COR-L47 (cell line): Measurements from ENCODE around the gene MYBPC1.

Experiments used
- DNase-seq: peaks from one replicate; lab custom pipeline; 2025; lab: John Stamatoyannopoulos, UW

Gene MYBPC1

GRCh38 chr12:101694986-101695385, 100.2 kb downstream of the MYBPC1 start:
- no peak for DNase-seq

- DNase-seq: no peak
Measured at GRCh38 chr12:101695706-101696105, 100.9 kb downstream of the MYBPC1 start.

- no peak for DNase-seq
Measured at GRCh38 chr12:101696251-101697196, 101.8 kb downstream of the MYBPC1 start.

GRCh38 chr12:101697197-101697929, 102.6 kb downstream of the MYBPC1 start, which contains the start of gene CHPT1:
Gene CHPT1, plus strand, starts transcription at chr12:101697640. Its CDS starts 222 bp downstream, at chr12:101697862.
- DNase-seq: peak; percentile 59

GRCh38 chr12:101697930-101698799, 103.4 kb downstream of the MYBPC1 start:
- no peak for DNase-seq

DNA sequence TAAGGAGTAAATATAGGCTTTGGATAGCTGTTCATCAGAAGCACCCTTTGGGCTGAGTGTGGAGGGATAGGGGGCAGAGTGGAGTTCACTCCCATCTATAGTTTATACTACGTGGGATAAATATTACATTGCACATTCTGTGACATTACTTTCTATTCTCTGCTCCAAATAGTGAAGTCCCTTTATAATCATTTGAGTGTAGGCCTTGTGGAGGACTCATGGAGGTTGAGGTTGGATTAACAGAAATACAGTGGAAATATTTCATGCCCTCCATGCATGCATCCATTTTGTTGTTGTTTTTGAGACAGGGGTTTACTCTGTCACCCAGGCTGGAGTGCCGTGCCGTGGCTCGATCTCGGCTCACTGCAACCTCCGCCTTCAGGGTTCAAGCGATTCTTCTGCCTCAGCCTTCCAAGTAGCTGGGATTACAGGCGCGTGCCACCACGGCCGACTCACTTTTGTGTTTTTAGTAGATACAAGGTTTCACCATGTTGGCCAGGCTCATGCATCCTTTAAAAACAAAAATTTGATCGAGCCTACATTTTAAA, 104.1 kb downstream of the MYBPC1 start:
- DNase-seq: no peak

GRCh38 chr12:101700299-101700820, 105.6 kb downstream of the MYBPC1 start:
- no peak for DNase-seq

DNA sequence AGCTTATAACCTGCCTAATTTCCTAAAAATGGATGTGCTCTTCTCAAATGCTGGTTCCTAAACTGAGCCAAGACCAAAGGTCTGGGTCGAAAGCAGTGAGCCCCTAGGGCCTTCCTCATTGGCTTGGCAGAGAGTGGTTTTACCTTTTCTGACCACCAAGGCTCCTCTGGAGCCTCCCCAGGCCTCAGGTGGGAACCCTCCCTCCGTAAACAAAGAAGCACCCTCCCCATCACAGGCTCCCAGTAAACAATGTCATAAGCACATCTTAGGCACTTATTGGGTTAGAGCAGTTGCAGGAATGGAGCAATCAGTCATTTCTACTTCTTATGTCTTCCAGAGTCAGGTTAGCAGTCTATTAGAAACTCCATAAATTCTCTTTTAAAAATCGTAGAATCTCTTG, 108.7 kb downstream of the MYBPC1 start:
- DNase-seq: no peak

DNA sequence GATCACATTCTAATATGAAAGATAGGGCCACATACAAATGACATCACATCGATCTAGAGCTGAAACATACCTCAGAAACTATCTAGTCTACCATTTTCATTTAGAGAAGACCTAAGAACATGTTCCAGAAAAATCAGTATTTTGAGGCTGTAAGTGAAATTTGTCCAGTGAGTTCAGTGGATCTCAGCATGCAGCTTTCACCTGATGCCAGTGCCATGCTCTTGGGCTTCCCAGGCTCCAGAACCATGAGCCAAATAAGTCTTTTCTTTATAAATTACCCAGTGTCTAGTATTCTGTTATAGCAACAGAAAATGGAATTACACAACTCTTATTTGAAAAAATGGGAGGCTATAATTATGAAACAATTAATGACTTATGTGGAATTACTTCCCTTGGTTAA, 111.6 kb downstream of the MYBPC1 start:
- DNase-seq: no peak

DNA sequence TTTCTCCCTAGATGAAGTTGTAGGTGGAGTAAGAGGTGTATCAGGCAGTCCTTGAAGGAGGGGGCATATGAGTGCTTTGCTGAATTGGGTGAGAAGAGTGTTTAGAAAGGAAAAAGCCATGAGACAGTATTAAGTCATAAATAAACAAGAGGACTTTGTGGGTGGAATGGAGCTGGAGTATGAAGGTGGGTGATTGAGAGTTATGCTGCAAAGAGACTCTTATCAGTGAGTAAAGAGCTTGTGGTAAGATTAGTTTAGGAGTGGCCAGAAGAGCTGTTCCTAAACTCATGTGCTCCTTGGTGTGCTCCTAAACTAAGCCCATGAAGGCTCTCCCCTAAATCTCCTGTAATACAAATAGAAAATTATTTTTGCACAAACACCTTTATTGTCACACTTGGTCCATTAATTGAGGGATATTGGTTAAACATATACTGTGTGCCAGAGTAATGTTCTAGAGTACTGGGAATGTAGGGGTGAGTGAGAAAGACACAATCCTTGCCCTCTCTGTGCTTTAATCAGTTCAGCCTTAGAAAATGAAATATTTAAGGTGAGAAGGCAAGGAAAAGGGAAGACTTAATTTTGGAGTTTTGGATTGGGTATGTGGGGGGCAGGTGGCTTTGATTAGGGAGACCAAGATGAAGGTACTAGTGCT, 112.5 kb downstream of the MYBPC1 start:
- no peak for DNase-seq

DNA sequence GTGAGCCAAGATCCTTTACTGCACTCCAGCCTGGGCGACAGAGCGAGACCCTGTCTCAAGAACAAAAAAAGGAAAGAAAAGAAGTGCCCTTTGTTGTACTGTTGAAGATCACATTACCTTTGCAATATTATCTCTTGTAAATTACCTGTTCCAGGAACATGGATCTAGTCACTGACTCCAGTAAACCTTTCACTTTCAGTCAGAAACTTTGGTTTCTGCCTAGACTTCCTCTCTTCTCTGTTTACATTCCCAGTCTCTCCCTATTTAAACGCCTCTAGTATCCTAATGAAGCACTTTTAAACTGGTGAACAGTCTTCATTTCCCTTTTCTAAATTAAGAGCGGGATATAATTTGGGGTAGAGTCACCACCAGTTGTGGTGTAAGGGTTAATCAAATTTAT, 115.5 kb downstream of the MYBPC1 start:
- DNase-seq: no peak

DNA sequence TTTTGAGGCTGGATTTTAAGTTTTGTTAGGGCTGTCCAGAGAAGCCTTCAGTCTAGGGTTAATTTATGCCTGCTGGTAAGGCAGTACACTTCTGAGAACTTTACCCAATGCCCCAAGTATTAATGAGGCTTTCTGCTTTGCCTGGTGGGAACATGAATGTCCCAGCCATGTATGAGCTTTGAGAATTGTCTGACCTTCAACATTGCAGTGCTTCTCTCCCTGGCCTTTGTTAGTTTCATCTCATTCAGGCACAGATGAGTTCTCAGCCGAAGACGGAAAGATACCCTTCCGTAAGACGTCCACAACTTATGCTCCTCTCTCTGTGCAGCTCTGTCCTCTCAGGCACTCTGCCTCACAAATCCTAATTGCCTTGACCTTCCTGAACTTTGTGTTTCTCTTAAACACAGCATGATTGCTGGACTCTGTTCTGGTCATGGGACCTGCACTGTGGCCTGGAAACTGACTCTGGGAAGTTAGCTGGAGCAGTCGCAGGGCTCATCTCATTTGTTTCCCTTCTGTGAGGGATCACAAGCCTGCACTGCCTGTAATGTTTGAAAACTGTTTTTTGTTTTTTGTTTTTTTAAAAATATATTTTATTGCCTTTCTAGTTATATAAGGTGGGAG, 118.4 kb downstream of the MYBPC1 start:
- DNase-seq: no peak

DNA sequence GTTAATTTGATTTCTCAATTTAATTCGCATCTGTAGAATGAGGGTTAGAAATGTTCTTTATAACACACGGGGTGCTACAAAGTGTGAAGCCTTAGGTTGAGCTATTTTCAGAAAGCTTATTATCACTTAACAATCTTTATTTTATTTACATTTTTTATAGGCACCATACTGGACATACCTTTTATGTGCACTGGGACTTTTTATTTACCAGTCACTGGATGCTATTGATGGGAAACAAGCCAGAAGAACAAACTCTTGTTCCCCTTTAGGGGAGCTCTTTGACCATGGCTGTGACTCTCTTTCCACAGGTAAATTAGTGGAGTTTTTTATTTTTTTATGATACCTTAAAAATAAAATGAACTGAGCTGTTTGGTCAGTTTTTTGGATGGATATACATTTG, 119.2 kb downstream of the MYBPC1 start:
- DNase-seq: no peak

DNA sequence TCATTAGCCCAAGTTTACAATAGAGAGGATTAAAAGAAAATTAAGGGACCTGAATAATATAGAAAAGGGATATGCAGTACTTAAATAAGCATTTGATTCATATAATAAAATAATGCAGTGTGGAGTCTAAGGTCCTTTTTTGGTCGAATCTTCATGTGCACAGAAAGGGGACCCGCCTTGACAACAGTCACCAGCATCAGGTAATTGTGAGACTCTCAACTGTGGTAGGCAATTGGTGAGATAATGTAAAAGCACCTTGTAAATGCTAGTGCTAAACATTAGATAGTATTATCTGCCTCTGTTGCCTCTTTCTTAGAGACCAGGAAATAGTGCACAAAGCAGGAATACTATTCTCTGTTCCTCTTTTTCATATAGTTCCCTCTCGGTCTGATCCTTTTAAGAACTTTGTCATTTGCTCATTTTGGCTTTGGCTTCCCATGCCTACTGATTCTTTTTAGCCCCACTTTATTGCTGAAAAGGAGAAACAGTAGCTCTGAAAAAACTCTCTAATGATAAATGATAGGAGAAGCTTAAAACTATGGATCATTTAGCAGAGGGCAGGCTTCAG, 120.2 kb downstream of the MYBPC1 start:
- DNase-seq: no peak

DNA sequence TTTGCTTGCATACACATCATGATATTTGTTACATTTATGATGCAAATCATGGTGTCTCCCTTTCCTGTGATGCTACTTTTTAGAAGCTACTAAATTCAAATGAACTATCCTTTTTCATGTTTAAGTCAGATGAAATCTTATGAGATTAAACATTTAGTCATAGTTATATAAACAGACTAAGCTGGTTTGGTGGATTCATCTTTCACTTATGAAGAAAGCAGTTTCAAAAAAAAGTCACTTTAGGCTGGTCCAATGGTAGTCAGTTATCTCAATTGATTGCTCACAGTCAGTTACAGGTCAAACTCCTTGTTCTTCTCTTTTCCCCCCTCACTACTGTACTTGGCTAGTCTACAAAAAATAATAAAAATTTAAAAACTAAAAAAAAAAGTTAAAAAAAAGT, 124.8 kb downstream of the MYBPC1 start:
- no peak for DNase-seq

- no peak for DNase-seq
Measured at GRCh38 chr12:101720118-101720517, 125.3 kb downstream of the MYBPC1 start.

DNA sequence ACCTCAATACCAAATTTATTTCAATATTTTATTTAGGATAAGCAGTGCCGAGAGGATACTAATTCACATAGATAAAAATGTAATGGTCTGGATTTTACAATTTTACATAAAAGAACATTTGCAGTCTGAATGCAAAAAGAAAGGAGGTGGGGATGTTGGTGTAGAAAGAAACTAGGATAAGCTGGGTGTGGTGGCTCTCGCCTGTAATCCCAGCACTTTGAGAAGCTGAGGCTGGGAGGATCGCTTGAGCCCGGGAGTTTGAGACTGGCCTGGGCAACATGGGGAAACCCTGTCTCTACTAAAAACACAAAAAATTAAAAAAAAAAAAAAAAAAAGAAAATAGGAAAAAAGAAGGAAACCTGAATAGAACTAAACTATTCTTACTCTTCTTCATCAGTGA, 127.6 kb downstream of the MYBPC1 start:
- DNase-seq: no peak

GRCh38 chr12:101727098-101727497, 132.3 kb downstream of the MYBPC1 start:
- no peak for DNase-seq

- no peak for DNase-seq
Measured at GRCh38 chr12:101729842-101730241, 135.1 kb downstream of the MYBPC1 start.

DNA sequence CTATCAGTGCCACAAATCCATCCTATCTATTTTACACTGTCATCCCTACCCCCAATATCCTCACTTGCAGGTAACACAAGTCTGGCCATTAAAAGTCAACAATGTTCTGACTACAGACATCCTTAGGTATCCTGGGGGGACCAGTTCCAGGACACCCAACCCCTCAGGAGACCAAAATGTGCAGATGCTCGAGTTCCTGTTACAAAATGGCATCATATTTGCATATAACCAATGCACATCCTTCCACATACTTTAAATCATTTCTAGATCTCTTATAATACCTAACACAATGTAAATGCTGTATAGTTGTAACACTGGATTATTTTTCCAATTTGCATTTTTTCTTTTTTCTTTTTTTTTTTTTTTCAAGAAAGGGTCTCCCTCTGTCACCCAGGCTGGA, 137.5 kb downstream of the MYBPC1 start:
- DNase-seq: no peak
